ENCODE measurements around the gene GRM2.

DNA sequence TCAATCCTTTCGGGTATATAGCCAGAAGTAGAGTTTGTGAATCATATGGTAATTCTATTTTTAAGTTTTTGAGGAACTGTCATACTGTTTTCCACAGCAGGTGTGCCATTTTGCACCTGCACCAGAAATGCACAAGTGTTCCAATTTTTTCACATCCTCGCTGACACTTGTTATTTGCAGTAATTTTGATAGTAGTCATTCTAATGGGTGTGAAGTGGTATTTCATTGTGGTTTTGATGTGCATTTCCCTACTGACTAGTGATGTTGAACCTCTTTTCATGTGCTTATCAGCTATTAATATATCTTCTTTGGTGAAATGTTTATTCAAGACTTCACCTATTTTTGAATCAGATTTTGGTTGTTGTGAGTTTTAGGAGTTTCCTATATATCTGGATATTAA is 29.1 kb downstream of the GRM2 start:
- TF ChIP-seq, protein P1, sequence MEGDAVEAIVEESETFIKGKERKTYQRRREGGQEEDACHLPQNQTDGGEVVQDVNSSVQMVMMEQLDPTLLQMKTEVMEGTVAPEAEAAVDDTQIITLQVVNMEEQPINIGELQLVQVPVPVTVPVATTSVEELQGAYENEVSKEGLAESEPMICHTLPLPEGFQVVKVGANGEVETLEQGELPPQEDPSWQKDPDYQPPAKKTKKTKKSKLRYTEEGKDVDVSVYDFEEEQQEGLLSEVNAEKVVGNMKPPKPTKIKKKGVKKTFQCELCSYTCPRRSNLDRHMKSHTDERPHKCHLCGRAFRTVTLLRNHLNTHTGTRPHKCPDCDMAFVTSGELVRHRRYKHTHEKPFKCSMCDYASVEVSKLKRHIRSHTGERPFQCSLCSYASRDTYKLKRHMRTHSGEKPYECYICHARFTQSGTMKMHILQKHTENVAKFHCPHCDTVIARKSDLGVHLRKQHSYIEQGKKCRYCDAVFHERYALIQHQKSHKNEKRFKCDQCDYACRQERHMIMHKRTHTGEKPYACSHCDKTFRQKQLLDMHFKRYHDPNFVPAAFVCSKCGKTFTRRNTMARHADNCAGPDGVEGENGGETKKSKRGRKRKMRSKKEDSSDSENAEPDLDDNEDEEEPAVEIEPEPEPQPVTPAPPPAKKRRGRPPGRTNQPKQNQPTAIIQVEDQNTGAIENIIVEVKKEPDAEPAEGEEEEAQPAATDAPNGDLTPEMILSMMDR (IDR thresholded peaks at IDR 0.05): no peak
- no peak for TF ChIP-seq POLR2A (IDR thresholded peaks at IDR 0.05)

All from adrenal gland (tissue), 5 donors.